Activated naive CD8-positive, alpha-beta T cell treated with anti-CD3 and anti-CD28 coated beads, Interleukin-2, amount 50 U/mL, for 16 hours (primary cell): Measurements from ENCODE around the gene PRR16.

Experiments
- DNase-seq: peaks from one replicate; pipeline ENCODE4 v3.0.0-alpha.2; 2020; ENCODE audit warnings: low read depth, low spot score

PRR16 gene

GRCh38 chr5:120735076-120735475 lies 271.0 kb downstream of the PRR16 start:
- no peak for DNase-seq
